Natural killer cell (primary cell): ENCODE measurements around the gene GADD45G. TPM values are rescaled to one million over a fixed set of nuclear protein-coding genes. Genes with fewer than 3 reads are reported as not detected.

Source experiments
- ATAC-seq, 3 donors: fragments of 150-1000 bp in 2 of 3; fragments of 200-7000 bp in 1 of 3; cut with Tn5 transposase; 1 replicate in 1 of 3; 2 replicates in 2 of 3; pipeline ENCODE4 v1.10.0; 2021; ENCODE audit warnings: mild to moderate bottlenecking in 2 of 3, moderate library complexity in 2 of 3
- DNase-seq, 2 donors: peaks; one replicate each; pipeline versions ENCODE4 v3.0.0 to v3.0.0-alpha.2; 2013 to 2021; ENCODE audit warnings: mixed read lengths in 1 of 2
- H3K27ac ChIP-seq: one replicate; pipeline ENCODE4 v1.5.1; 2013; ENCODE audit warnings: mild to moderate bottlenecking, low read length
- H3K27me3 ChIP-seq: one replicate; pipeline ENCODE4 v1.6.1; 2013; ENCODE audit warnings: low read length; ENCODE audit not compliant: control insufficient read depth, insufficient read depth
- H3K36me3 ChIP-seq: one replicate; pipeline ENCODE4 v1.6.1; 2013; ENCODE audit warnings: low read length; ENCODE audit not compliant: control insufficient read depth, insufficient read depth
- H3K4me1 ChIP-seq: one replicate; pipeline ENCODE4 v1.6.1; 2013; ENCODE audit warnings: low read length; ENCODE audit not compliant: control insufficient read depth, insufficient read depth
- H3K4me3 ChIP-seq: one replicate; pipeline ENCODE4 v1.5.1; 2013; ENCODE audit warnings: low read length
- H3K9me3 ChIP-seq: one replicate; pipeline ENCODE4 v1.6.1; 2013; ENCODE audit warnings: low read length; ENCODE audit not compliant: control insufficient read depth, insufficient read depth
- H3K27ac Mint-ChIP-seq, 2 donors: one replicate each; pipeline ENCODE4 v1.8.0; 2022; ENCODE audit warnings: mild to moderate bottlenecking in 2 of 2, mixed read lengths in 2 of 2, moderate library complexity in 1 of 2
- H3K27me3 Mint-ChIP-seq, 2 donors: one replicate each; pipeline ENCODE4 v1.8.0; 2022; ENCODE audit warnings: low read depth in 2 of 2, mixed read lengths in 2 of 2
- H3K36me3 Mint-ChIP-seq: one replicate; pipeline ENCODE4 v1.8.0; 2022; ENCODE audit warnings: mixed read lengths
- H3K4me1 Mint-ChIP-seq, 2 donors: one replicate each; pipeline ENCODE4 v1.8.0; 2022; ENCODE audit warnings: mixed read lengths in 2 of 2
- H3K4me3 Mint-ChIP-seq: one replicate; pipeline ENCODE4 v1.8.0; 2022; ENCODE audit warnings: mild to moderate bottlenecking, moderate library complexity, mixed read lengths
- H3K9me3 Mint-ChIP-seq, 2 donors: one replicate each; pipeline ENCODE4 v1.8.0; 2022; ENCODE audit warnings: mixed read lengths in 2 of 2
- CTCF ChIP-seq: fragments of 200-600 bp; IDR thresholded peaks from one replicate; pipeline ENCODE4 v1.8.0; 2022; ENCODE audit warnings: antibody characterized with exemption
- WGBS: methylation state at CpG from one replicate; pipeline ENCODE4 v1.1.7; 2013; ENCODE audit warnings: missing lambda C conversion rate; ENCODE audit not compliant: insufficient coverage; 5-methylcytosine and 5-hydroxymethylcytosine counted together
- intact Hi-C: fragments of 100-400 bp; cut with micrococcal nuclease; formaldehyde crosslinking; loops from one replicate; pipeline ENCODE4 v1.14.2; 2022
- total RNA-seq, 4 donors: library from RNA; stranded (reverse); fragments of 120-200 nt in 1 of 4; gene quantifications; one replicate each; pipeline versions ENCODE4 v1.2.3 to v1.2.4, GENCODE V29; 2013 to 2022

GADD45G gene
- total RNA-seq, 3 donors from 2014 or later (not counting 1 experiment from before 2014, with no cell fraction given): 2.6 to 3.2 (median 2.8) TPM

GRCh38 chr9:89558196-89558899 is 46.5 kb upstream of the GADD45G start:
- no peak for ATAC-seq
- Histone ChIP-seq H3K36me3 (no peaks in the 10 kb centered on the region), H3K27me3 (no peaks in the 10 kb centered on the region), H3K4me3 (no peak overlapping the region), H3K9me3 (no peaks in the 10 kb centered on the region), H3K27ac (no peak overlapping the region), H3K4me1 (peaks cover 28% of the 10 kb centered on the region)
- 76% methylated on average over 3 of the region's 6 CpGs for WGBS
- peak overlapping the region; percentile 3 for H3K4me3 Mint-ChIP-seq
- no peak for DNase-seq
- TF ChIP-seq CTCF: no peak
- intact Hi-C loops: no loop called here
- H3K4me1 Mint-ChIP-seq: peaks cover 24 to 30% of the 10 kb centered on the region in 2 donors
- H3K27ac Mint-ChIP-seq: no peak overlapping the region
- H3K9me3 Mint-ChIP-seq: no peaks in the 10 kb centered on the region
- H3K36me3 Mint-ChIP-seq: no peaks in the 10 kb centered on the region
- H3K27me3 Mint-ChIP-seq: no peaks in the 10 kb centered on the region

GRCh38 chr9:89558948-89559347 is 45.9 kb upstream of the GADD45G start:
- no peak overlapping the region for H3K27ac Mint-ChIP-seq
- 87% methylated on average over 2 of the region's 2 CpGs for whole genome bisulfite sequencing
- peaks cover 24 to 30% of the 10 kb centered on the region in 2 donors for H3K4me1 Mint-ChIP-seq
- TF ChIP-seq CTCF: no peak
- H3K36me3 Mint-ChIP-seq: no peaks in the 10 kb centered on the region
- intact Hi-C loops: no loop called here
- Histone ChIP-seq H3K36me3 (no peaks in the 10 kb centered on the region), H3K4me1 (peaks cover 28% of the 10 kb centered on the region), H3K27me3 (no peaks in the 10 kb centered on the region), H3K27ac (no peak overlapping the region), H3K9me3 (no peaks in the 10 kb centered on the region), H3K4me3 (no peak overlapping the region)
- H3K4me3 Mint-ChIP-seq: no peak overlapping the region
- no peaks in the 10 kb centered on the region for H3K9me3 Mint-ChIP-seq
- ATAC-seq (no peak), DNase-seq (no peak)
- no peaks in the 10 kb centered on the region for H3K27me3 Mint-ChIP-seq

- no peak overlapping the region for H3K4me3 Mint-ChIP-seq
- H3K27ac ChIP-seq: no peak overlapping the region
- no peak overlapping the region for H3K27ac Mint-ChIP-seq
- DNase-seq (no peak), ATAC-seq (no peak)
- intact Hi-C loops: no loop called here
- peaks cover 12 to 13% of the 10 kb centered on the region in 2 donors for H3K4me1 Mint-ChIP-seq
- 95% methylated on average over 9 of the region's 10 CpGs for WGBS
- no peaks in the 10 kb centered on the region for H3K36me3 Mint-ChIP-seq
- peaks cover 11% of the 10 kb centered on the region for H3K4me1 ChIP-seq
- H3K9me3 Mint-ChIP-seq: no peaks in the 10 kb centered on the region
- H3K9me3 ChIP-seq: no peaks in the 10 kb centered on the region
- no peaks in the 10 kb centered on the region for H3K27me3 Mint-ChIP-seq
- H3K4me3 ChIP-seq: no peak overlapping the region
- no peaks in the 10 kb centered on the region for H3K27me3 ChIP-seq
- TF ChIP-seq CTCF: no peak
- no peaks in the 10 kb centered on the region for H3K36me3 ChIP-seq
These were observed 42.5 kb upstream of the GADD45G start for GRCh38 chr9:89562186-89562814.
